Occipital lobe (tissue), 2 donors: ENCODE results near the gene NARS2. TPM values are rescaled to one million over a fixed set of nuclear protein-coding genes. Genes with fewer than 3 reads are reported as not detected.

ENCODE experiments used
- DNase-seq: peaks from one replicate; lab custom pipeline; 2025; lab: John Stamatoyannopoulos, UW
- total RNA-seq: library from RNA; depleted of rRNA; stranded (reverse); fragments of >200 nt; gene quantifications from one replicate; pipeline ENCODE4 v1.2.3, GENCODE V29; 2014

Gene NARS2
- total RNA-seq, 1 donor from 2014 or later: 33.4 TPM

DNA sequence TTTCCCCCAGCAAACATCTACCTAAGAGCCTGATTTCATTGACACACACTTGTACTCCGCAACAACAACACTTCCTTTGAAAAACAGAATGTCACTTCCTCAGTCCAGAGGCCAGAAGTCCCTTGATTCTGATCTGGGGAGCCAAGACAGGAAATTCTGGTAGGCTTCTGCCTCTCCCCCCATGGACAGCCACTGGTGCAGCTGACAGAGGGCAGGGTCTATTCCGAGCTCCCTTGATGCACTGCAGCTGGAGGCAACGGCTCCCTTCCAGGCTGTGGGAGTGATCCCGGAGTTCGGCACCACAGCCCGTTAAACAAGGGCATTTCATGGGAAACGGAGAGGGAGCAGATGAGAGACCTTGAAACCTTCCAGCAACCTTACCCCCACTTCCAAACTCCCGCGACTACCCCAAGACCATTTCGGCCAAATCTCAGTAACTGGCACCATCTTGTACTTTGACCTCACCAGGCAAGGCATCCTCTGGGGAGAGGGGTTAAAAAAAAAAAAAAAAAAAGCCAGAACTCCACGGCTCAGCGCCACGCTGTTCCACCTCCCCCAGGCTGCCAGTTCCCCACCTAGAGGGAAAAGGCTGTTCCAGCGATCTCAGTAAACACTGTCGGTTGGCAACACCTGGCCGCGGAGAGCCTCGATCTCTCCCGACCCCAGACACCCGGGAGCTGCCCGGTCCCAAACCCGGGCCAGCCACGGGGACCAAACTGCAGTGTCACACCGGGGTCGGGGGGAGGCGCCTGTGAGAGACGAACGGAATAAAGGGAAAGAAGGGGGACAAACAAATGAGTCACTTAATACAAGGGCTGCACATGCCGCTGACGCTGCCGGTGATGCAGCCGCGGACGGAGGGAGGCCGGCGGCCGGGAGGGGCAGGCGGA lies 158.1 kb downstream of the NARS2 start:
- DNase-seq: peak; percentile 76

- no peak for DNase-seq
Measured at GRCh38 chr11:78415338-78415737, 159.3 kb downstream of the NARS2 start.

DNA sequence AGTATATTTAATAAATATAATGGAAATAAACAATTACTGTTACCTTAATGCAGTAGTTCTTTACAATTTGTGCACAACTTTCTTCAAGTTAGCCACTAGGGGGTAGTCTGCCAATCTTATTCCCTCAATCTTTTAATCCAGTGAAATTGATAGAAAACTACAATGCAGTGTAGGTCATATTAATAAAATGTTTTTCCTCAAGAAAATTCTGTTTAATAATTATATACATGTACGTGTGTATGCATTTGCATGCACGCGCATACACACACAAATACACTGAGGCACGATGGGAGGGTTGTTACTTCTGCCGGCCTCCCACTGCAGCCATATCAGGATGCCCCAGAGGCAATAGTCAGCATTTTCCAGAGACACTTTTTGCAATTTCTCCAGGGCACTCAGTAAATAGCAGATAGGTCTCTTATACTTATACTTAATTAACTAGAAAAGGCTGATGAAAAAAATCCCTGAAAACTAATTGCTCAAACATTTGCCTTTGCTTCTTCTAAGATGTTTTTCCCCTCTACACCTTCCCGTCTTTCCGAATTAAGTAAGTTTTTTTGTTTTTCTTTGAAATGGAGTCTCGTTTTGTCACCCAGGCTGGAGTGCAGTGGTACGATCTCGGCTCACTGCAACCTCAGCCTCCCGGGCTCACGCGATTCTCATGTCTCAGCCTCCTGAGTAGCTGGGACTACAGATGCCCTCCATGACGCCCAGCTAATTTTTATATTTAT lies 160.2 kb downstream of the NARS2 start:
- DNase-seq: no peak

GRCh38 chr11:78408619-78409018 lies 166.0 kb downstream of the NARS2 start:
- no peak for DNase-seq

- DNase-seq: no peak
Measured at GRCh38 chr11:78406568-78407196, 168.0 kb downstream of the NARS2 start.

- DNase-seq: no peak
Measured at GRCh38 chr11:78405805-78406204, 168.9 kb downstream of the NARS2 start.

- DNase-seq: no peak
Measured at GRCh38 chr11:78403781-78404180, 170.9 kb downstream of the NARS2 start.

DNA sequence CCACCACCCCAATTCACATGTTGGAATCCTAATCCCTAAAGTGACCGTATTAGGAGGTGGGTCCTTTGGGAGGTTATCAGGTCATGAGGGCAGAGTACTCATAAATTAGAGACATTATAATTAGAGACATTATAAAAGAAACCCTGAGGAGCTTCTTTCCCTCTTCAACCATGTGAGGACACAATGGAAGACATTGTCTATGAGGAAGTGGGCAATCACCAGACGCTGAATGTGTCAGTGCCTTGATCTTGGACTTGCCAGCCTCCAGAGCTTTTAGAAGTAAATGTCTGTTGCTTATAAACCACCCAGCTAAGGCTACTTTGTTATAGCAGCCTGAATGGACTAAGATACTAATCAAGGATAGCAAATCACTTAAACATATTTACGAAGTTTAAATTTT lies 171.8 kb downstream of the NARS2 start:
- no peak for DNase-seq

DNA sequence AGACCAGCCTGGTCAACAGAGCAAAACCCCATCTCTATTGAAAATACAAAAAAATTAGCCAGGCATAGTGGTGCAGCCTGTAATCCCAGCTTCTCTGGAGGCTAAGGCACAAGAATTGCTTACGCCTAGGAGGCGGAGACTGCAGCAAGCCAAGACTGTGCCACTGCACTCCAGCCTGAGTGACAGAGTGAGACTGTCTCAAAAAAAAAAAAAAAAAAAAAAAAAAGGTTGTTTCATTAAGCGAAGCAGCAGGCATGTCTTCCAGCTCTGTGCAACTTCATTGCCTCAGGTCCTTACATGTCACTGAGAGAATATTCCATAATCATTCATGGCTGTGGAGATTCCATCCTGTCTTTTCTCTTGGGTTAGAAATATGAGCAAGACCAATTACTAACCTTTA lies 174.0 kb downstream of the NARS2 start:
- DNase-seq: no peak

- DNase-seq: no peak
Measured at GRCh38 chr11:78400116-78400515, 174.5 kb downstream of the NARS2 start.

- DNase-seq: no peak
Measured at GRCh38 chr11:78399136-78399535, 175.5 kb downstream of the NARS2 start.

- DNase-seq: no peak
Measured at GRCh38 chr11:78398715-78399114, 175.9 kb downstream of the NARS2 start.

GRCh38 chr11:78397398-78397797 lies 177.3 kb downstream of the NARS2 start:
- no peak for DNase-seq

DNA sequence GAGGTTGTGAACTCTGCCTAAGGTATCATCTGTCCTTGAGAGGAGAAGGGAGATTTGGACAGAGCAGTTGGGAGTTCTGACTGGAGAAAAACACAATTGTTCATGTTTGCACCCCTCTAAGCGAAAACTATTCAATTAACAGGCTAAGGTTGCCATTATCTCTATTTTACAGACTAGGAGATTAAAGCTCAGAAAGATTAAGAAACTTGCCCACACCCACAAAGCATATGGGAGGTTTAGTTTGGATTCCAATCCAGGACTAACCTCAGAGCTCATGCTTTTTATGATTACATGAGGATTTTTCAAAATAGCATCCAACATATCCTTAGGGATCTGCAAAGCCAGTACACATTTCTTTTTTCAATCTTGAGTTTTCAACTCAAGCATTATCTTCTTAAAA lies 179.1 kb downstream of the NARS2 start:
- DNase-seq: no peak

DNA sequence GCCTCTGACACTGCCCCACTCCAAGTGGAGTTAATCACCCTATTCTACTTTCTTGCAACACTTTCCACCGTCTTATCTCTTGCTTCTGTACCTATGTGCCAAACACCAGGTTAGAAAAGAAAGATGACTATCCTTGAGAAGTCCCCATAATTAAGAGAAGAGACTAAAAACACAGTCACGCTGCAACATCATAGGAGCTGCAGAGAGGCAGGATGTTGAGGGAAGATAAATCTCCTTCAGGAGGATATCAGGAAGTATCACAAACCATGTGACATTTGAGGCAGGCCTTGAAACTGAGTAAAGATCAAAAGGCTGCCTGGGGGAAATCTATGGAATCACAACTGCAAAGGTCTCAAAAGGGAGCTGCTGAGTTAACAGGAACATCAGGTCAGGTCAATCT lies 181.8 kb downstream of the NARS2 start:
- DNase-seq: no peak

DNA sequence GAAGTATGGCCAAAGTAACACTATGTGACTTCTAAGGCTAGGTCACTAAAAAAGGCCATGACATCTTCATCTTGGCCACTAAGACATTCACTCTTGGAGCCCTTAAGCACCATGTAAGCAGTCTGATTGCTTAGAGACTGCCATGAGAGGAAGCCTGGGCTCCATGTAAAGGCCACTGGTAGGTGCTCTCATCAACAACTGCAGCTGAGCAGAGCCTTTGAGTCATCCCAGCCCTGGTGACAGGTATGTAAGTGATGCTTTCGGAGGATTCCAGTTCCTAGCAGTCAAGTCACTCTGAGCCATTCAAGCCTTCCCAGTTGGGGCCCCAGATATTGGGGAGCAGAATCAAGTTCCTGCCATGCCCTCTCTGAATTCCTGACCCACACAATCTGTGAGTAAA lies 183.2 kb downstream of the NARS2 start:
- no peak for DNase-seq

- no peak for DNase-seq
Measured at GRCh38 chr11:78390809-78391208, 183.9 kb downstream of the NARS2 start.

DNA sequence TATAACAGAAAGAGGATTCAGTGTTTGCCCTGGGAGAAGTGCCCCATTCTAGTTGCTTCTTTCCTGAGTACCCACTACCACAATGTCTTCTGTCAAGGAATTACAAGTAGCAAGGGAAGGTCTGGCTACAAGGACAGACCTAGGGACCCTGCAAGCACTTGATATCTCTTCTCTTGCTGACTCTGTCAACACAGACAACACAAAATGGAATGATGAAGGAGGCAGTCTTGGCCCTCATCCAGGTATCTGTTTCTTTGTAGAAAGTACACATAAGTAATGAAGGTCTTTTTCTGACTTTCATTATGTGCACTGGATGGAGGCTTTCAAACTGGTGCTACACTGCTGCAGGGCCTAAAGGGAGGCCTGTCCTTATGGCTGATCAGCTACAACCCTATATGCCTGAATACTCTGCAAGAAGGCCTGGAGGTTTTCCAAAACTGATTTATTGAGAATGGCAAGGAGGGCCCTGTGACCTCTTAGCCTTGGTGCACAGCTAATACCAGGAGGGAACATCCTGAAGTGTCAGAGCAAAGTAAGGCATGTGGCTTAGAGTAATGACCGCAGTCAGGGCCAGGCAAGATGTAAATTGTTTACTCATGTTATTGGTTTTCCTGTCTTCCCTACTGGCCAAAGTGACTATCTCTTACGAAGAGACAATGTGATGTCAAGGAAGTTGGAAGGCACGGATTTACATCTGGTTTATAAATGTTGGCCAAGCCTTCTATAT lies 188.3 kb downstream of the NARS2 start:
- no peak for DNase-seq
